Measurements from ENCODE around the gene C17orf75.

DNA sequence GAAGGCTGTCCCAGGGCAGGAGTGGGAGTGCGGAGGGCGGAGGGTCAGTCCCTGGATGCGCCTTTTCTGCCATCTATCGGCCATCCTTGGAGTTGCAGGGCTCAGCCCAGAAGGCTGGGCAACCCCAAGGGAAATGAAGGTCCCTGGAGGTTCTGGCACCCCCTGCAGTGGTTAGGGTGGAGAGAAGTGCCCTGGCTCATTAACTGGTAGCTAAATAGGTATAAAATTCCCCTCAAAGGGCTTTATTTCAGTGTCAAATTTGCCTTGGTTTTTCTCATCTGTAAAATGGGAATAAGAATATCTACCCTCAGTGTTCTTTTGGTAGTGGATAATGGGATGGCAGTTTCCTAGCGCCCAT, 22.4 kb downstream of the C17orf75 start:
- TF ChIP-seq, protein P1, sequence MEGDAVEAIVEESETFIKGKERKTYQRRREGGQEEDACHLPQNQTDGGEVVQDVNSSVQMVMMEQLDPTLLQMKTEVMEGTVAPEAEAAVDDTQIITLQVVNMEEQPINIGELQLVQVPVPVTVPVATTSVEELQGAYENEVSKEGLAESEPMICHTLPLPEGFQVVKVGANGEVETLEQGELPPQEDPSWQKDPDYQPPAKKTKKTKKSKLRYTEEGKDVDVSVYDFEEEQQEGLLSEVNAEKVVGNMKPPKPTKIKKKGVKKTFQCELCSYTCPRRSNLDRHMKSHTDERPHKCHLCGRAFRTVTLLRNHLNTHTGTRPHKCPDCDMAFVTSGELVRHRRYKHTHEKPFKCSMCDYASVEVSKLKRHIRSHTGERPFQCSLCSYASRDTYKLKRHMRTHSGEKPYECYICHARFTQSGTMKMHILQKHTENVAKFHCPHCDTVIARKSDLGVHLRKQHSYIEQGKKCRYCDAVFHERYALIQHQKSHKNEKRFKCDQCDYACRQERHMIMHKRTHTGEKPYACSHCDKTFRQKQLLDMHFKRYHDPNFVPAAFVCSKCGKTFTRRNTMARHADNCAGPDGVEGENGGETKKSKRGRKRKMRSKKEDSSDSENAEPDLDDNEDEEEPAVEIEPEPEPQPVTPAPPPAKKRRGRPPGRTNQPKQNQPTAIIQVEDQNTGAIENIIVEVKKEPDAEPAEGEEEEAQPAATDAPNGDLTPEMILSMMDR (conservative IDR thresholded peaks at IDR 0.05 in 1 of 2, IDR thresholded peaks at IDR 0.05 in 1 of 2; ENCODE audit: low read depth in 1 of 2, low read length in 2 of 2) = peak; percentile 97 to 99
- TF ChIP-seq EZH2 (IDR thresholded peaks at IDR 0.05; ENCODE audit: low read length, missing control alignments) = no peak

Measured in fibroblast of lung (primary cell).